Fibroblast of villous mesenchyme (primary cell): Measurements from ENCODE around the gene UQCR10. TPM values are rescaled to one million over a fixed set of nuclear protein-coding genes. Genes with fewer than 3 reads are reported as not detected.

Source experiments
- DNase-seq: peaks from one replicate; pipeline ENCODE4 v3.0.0-alpha.2; 2010; ENCODE audit warnings: low read depth
- H3K4me3 ChIP-seq: 2 replicates; pipeline ENCODE4 v1.5.1; 2011; ENCODE audit warnings: low read depth, mild to moderate bottlenecking, low read length
- total RNA-seq: library from RNA; depleted of rRNA; stranded (reverse); fragments of >200 nt; gene quantifications from 2 replicates; pipeline ENCODE4 v1.2.3, GENCODE V29; 2012
- TF ChIP-seq, protein P1 (sequence below): IDR thresholded peaks from 2 replicates; pipeline ENCODE4 v1.5.1; 2012; ENCODE audit warnings: low read depth, mild to moderate bottlenecking, low read length; ENCODE audit not compliant: insufficient read depth

Gene UQCR10
- total RNA-seq, 1 donor, result 59.6 TPM

DNA sequence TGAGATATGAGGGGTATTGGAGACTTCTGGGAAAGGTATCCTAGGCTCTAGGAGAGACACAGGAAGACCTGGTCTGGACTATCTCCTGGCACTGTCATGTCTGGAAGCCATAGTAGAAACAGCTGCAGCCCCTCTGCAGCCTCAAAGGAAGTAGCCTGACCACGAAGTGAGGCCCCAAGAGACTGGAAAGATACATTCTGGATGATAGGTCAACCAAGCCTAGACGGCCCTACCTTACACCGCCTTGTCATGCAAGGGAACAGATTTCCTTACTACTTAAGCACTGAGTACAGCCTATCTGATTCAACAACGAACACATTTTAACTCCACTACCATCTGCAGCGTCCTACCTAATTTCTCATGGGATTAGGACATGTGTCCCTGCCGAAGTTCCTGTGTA is 31.1 kb downstream of the UQCR10 start:
- H3K4me3 ChIP-seq, result no peak overlapping the region
- TF ChIP-seq, protein P1, sequence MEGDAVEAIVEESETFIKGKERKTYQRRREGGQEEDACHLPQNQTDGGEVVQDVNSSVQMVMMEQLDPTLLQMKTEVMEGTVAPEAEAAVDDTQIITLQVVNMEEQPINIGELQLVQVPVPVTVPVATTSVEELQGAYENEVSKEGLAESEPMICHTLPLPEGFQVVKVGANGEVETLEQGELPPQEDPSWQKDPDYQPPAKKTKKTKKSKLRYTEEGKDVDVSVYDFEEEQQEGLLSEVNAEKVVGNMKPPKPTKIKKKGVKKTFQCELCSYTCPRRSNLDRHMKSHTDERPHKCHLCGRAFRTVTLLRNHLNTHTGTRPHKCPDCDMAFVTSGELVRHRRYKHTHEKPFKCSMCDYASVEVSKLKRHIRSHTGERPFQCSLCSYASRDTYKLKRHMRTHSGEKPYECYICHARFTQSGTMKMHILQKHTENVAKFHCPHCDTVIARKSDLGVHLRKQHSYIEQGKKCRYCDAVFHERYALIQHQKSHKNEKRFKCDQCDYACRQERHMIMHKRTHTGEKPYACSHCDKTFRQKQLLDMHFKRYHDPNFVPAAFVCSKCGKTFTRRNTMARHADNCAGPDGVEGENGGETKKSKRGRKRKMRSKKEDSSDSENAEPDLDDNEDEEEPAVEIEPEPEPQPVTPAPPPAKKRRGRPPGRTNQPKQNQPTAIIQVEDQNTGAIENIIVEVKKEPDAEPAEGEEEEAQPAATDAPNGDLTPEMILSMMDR, result no peak
- DNase-seq, result peak; percentile 69

DNA sequence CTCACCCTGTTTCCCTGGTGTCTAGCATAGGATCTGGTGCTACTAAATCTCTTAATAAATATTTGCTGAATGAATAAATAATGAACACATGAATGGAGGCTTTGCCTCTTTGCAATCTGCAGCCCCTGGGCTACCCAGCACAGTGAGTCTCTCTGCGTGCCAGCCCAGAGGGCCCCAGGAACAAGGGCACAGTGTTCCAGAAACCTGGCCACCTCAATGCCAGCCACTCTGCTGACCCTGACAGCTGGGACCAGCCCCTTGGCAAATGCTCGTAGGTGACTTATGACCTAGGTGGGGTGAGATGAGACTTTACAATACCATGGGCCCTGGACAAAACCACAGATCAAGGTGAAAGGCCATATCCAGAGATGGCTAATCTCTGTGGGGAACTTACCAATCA is 31.6 kb downstream of the UQCR10 start:
- peak overlapping the region; percentile 14 for H3K4me3 ChIP-seq
- no peak for DNase-seq
- TF ChIP-seq, protein P1, result no peak

DNA sequence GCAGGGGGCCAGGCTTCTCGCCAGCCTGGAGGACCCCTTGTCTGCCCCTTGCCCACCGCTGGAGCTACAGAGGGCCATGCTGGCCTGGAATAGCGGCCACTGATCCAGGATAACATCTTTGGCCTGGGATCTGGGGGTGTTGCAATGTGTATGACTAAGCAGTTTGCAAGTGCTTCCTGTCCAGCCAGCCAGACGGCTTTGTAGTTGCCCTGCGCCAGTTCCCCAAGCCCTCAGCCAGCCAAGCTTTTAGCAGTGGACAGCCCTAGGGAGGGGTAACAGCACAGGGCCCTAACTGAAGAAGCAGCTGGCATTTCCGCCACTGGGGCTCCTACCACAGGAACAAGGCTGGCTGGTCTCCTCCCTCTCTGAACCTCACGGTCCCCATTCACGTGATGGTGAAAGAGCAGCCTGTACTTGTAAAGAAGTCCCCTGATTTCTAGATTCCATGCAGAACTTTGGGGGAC is 32.1 kb downstream of the UQCR10 start:
- peak overlapping the region; percentile 14 for H3K4me3 ChIP-seq
- TF ChIP-seq, protein P1, result peak; percentile 36
- DNase-seq, result peak; percentile 99

DNA sequence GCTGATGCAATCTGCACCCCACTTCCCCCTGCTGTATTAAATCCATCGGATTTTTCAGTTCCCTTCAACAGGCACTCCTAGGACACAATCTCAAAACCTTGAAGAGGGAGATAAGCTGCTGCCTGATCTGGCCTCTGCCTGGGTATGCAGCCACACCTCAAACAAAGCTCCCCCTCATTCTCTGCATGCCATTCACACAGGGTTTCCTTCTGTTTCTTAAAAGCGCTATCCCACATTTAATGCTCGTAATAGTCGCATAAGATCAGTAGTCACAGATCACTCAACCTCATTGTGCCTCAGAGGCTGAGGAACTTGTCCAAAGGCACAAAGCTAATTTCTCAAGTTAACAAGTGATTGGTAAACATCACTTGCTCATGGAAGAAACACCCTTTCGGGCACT is 34.0 kb downstream of the UQCR10 start:
- no peak for DNase-seq

DNA sequence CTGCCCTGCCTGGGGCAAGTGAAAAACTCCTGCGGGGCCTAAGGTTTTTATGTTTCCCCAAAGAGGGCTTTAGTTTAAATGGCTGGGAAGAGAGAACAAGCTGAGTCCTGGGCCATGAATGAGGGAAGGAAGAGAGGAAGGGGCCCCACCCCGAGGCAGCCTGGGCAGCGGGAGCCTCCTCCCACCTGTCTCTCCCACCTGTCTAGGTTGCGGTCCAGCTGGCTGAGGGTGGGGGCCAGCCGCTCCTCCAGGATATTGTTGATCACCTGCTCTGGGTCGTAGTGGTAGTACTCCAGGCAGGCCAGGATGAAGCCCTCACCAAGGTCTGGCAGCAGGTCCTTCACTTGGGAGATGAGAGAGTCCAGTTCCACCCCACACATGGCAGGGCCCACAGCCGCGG is 34.6 kb downstream of the UQCR10 start:
- no peak overlapping the region for H3K4me3 ChIP-seq
- DNase-seq, result no peak

More for the DNA sequence above, 34.0 kb downstream of the UQCR10 start:
- no peak overlapping the region for H3K4me3 ChIP-seq
- TF ChIP-seq, protein P1, result no peak

DNA sequence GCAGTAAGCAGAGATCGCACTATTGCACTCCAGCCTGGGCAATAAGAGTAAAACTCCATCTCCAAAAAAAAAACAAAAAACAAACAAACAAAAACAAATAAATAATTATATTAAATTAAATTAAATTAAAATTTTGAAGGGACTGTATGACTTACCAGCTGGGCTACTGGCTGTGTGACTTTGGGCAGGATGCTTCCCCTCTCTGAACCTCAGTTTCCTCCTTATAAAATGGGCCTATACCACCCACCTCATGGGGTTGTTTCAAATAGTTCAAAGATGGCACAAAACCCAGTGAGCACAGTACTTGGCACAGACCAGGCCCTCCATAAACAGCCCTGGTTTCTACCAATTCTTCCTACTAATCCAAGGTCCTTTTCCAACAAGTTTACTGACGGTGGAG is 36.0 kb downstream of the UQCR10 start:
- TF ChIP-seq, protein P1, result no peak
- DNase-seq, result no peak
- no peak overlapping the region for H3K4me3 ChIP-seq

More for the DNA sequence above, 34.6 kb downstream of the UQCR10 start:
- TF ChIP-seq, protein P1, result no peak

DNA sequence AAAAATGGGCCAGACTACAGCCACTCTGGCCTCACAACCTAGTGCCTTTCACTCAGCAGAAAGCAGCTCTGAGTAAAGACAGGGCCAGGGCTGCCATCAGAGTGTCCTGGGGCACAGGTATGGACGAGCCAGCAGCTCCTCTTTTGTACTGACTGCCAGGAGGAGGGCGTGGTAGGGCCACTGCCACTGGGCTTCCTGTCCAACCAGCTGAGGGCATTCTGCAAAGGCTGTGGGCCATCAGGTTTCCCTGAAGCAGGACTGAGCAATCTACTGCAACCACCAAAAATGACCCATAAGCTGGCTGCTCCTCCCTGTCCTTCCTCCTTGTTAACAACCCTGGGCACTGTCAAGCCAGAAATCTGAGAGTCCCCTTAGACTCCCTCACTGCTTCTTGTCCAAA is 37.8 kb downstream of the UQCR10 start:
- DNase-seq, result no peak
- TF ChIP-seq, protein P1, result no peak
- no peak overlapping the region for H3K4me3 ChIP-seq
